Activated T-helper 1 cell treated with anti-CD3 and anti-CD28 coated beads, Interleukin-2, amount 50 U/mL, for 16 hours (primary cell): ENCODE data around the gene CD300LF.

Experiments
- DNase-seq, 2 donors: peaks; one replicate each; pipeline ENCODE4 v3.0.0-alpha.2; 2020; ENCODE audit warnings: low read depth in 1 of 2, low spot score in 1 of 2

CD300LF gene

GRCh38 chr17:74730491-74731346 is 18.0 kb upstream of the CD300LF start:
- no peak for DNase-seq

- DNase-seq: no peak
Measured at GRCh38 chr17:74729866-74730265, 17.1 kb upstream of the CD300LF start.

DNA sequence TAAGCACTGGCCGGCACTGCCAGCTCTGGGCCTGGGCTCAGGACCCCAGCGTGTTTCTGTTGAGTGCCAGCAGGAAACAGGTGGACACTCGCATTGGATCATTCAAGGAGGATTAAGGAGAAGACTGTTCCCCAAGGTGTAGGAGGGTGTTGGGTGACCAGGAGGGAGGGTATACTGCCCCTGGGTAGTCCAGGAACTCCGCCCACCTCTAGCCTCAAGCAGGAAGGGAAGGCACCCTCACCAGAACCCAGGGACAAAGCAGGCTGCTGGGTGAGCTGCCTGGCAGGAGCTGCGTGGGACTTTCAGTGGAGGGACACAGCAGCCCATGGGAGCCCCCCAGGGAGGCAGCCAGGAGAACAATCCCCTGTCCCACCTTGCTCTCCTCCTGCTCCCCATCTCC is 16.6 kb upstream of the CD300LF start:
- DNase-seq: no peak

DNA sequence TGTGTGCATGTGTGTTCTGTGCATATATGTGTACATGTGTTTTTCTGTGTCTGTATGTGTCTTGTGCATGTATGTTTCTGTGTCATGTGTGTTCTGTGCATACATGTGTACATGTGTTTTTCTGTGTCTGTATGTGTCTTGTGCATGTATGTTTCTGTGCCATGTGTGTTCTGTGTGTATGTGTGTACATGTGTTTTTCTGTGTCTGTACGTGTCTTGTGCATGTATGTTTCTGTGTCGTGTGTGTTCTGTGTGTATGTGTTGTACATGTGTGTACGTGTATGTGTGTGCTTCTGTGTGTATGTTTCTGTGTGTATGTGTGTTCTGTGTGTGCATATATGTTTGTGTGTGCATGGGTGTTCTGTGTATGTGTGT is 16.0 kb upstream of the CD300LF start:
- DNase-seq: no peak

DNA sequence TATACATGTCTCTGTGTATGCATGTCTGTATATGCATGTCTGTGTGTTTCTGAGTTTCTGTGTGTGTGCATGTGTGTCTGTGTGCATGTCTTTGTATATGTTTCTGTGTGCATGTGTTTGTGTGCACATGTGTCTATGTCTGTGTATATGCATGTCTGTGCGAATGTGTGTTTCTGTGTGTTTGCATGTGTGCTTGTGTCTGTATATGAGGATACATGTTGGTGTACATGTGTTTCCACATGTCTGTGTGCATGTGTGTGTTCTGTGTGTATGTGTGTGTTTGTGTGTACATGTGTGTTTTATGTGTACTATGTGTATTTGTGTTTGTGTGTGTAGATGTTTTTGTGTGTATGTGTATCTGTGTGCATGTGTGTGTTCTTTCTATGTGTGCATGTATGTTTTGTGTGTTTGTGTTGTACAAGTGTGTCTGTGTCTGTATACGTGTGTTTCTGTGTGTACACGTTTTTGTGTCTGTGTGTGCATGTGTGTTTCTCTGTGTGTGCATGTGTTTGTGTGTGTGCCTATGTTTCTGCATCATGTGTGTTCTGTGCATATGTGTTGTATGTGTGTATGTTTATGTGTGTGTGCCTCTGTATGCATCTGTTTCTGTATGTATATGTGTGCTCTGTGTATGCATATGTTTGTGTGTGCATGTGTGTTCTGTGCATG is 15.4 kb upstream of the CD300LF start:
- DNase-seq: no peak

GRCh38 chr17:74725111-74725510 is 12.4 kb upstream of the CD300LF start:
- DNase-seq: no peak

DNA sequence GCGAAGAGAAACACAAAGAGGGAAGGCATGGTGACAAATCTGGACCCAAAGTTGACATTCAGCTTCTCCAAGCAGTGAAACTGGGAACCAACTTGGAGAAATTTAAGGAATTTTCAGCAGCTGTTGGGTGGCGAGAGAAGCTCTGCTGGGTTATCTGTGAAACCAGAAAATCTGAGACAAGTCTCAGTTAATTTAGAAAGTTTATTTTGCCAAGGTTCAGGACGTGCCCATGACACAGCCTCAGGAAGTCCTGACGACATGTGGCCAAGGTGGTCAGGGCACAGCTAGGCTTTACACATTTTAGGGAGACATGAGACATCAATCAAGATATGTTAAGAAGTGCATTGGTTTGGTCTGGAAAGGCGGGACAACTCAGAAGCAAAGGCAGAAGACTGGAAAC is 11.2 kb upstream of the CD300LF start:
- DNase-seq: no peak

DNA sequence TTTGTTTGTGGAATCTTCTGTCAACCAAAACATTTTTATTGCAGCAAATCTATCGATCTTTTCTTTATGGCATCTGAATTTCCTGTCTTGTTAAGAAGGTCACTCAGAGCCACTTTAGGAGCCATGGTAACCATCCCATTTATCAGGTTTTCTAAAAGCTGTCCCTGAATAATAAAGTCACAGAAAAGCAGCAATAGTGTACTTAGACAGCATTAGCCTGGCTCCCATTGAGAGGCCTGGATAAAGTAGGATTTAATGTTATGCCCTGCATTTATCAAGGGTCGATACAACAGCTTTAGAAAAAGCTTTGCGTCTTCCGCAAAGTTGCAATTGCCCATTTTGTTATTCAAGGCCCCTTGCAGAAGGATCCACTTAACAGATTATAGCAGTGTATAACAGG is 10.1 kb upstream of the CD300LF start:
- DNase-seq: no peak

DNA sequence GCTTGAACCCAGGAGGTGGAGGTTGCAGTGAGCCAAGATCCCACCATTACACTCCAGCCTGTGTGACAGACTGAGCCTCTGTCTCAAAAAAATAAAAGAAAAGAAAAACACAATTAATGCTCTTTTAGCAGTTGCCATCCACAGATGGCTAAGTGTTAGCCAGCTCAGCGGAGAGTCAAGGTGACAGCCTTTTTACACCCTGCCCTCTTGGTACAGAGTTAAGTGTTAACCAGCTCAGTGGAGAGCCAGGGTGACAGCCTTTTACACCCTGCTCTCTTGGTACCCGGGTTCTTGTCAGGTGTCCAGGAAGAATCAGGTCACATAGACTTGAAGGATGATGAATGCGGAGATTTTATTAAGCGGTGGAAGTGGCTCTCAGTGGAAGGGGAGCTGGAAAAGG is 7.8 kb upstream of the CD300LF start:
- no peak for DNase-seq

DNA sequence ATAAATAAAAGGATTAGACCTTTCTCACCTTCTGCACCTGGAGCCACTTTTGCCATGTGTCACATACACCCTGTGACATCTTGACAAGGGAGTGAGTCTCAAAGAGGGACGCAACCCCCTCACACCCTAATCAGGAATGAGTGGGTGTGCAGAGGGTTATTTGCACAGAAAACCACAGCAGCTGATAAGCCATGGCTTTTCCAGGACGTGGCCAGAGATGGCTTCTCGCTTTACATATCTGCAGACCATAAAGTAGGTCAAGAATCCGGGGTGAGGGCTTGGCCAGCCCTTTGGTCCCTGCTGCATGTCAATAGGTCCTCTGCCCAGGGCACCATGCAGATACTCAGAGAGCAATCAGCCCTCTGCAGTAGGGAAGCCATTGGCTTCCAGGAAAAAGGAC is 2.4 kb upstream of the CD300LF start:
- DNase-seq: no peak

DNA sequence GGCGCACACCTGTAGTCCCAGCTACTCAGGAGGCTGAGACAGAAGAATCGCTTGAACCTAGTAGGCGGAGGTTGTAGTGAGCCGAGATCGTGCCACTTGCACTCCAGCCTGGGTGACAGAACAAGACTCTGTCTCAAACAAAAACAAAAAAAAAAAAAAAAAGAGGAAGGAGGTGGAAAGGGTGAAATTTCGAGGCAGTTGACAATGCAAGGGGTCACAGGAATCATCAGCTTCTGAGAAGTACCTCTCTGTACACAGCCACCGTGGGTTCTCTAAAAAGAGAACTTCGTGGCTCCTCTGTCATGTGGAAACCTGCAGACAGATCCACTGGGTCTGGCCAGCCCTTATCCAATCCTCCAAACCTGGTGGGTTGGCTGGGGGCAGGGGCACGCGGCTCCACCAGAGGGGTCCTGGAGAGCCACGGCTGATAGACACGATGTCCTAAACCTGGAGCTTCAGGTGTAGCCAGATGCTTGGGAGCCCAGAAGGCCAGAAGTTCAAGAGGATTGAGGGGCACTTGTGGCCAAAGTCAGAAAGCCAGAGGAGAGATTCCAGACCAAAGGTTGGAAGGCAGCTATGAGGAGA is 540 bp upstream of the CD300LF start:
- no peak for DNase-seq

- no peak for DNase-seq
Measured at GRCh38 chr17:74712301-74712700, 422 bp downstream of the CD300LF start.

DNA sequence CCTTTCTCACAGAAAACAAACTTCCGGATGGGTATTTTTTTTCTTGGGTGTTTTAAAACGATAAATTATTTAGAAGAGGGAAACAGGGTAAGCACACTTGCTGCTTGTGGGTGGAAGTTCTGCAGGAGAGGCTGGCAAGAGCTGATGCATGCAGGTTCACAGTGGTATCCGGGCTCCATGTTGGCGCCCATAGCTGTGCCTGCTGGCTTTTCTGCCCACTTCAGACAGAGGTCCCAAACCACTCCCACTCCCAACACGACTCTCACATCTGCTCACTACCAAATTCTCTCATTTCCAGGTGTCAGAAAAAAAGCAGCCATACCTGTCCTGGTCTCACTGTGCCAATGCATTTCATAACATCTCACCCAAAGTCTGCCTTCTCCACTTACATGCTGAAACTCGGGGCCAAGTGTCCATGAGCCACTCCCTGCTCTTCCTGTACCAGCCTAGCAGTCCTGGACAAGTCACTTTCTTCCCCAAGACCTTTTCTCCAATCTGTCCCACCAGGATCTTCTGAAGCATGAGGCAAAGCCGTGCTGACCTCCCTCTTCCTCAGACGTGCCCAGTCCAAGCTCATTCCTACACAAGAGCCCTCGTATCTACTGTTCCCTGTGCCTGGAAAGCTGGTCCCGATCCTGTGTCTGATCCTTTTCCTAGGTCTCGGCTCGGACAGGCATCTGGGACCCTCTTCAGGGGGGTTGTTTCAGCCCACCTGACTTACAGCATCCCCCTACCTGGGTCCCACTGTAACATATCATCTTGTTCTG is 1.5 kb downstream of the CD300LF start:
- no peak for DNase-seq

DNA sequence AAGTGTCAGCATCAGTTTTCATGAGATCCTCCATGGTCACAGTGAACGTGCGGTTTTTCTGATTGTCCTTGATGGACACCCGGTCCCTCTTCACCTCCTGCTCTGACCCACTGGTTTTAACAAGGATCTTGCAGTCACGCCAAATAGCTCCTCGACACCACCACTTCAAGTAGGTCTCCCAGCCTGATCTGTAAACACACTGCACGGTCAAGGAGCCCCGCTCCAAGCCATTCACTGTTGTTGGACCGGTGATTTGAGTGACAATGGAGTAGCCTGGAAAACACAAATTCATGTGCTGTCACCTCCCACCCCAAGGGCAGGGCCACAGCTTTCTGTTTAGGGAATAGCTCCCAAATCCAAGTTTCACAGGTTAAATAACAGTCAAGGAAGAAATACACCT is 8.2 kb downstream of the CD300LF start:
- DNase-seq: no peak

DNA sequence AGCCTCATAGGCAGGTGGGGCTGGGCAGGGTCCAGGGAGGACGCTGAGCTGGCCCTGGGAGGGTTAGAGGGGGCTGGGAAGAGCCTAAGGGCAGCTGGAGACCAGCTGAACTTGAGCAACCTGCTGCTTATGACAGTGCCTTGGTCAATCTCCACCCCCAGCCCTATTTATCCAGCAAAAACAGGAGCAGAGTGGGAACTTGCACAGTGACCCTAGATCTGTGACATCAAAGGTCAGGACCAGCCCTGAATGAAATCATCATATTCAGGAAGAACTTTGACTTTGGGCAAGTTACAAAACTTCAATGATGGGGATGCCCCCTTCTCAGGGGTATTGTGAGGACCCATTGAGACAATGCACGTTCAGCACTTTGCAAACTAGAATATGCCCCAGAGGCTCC is 9.4 kb downstream of the CD300LF start:
- no peak for DNase-seq

DNA sequence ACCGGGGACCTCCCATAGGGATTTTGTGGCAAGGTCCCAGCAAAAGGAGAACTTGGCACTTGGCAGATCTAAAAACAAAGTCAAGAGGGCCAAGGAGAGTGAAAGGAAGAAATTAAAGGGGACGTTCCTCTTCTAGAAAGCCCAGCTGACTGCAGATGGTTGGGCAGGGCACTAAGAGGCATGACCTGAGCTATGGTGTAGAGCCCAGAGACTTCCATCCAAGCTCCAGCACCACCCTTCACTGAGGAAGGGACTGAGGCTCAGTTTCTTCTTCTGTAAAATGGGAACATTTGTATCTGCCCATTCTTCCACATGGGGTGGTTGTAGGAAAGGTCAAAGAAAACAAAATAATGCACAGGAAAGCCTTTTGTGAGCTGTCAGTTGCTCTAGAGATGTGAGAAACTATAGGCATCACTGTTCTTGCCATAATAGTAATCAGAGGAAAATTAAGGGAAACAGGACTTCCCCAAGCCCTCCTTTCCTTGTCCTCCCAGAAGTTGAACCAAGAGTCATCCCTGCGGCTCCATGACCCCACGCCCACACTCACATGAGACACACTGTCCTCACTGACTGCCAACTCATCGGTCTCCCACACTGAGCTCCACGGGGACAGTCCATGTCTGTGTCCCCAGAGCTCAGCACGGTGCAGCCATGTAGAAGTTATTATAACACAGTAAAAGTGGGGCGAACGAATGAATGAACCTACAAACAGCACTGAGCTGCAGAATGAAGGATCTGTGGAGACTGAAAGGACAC is 10.4 kb downstream of the CD300LF start:
- no peak for DNase-seq

GRCh38 chr17:74699236-74699635 is 13.5 kb downstream of the CD300LF start:
- DNase-seq: no peak

DNA sequence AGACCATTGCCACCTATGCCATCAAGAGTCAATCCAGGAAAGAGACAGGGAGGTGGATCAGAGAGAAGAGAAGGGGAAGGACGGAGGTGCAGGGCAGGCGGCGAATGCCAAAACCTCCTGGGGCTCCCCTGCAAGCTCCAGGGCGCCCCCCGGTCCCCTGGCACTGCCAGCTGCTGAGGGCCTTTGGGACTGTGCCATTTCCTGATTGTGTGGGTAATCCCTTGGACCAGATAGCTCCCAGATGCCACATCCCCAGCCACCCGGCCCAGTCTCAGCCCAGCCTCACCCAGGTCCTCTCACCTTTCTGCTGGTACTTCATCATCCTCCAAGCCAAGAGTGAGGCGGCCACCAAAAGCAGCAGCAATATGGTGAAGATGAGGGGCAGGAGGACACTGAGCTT is 14.7 kb downstream of the CD300LF start:
- no peak for DNase-seq

DNA sequence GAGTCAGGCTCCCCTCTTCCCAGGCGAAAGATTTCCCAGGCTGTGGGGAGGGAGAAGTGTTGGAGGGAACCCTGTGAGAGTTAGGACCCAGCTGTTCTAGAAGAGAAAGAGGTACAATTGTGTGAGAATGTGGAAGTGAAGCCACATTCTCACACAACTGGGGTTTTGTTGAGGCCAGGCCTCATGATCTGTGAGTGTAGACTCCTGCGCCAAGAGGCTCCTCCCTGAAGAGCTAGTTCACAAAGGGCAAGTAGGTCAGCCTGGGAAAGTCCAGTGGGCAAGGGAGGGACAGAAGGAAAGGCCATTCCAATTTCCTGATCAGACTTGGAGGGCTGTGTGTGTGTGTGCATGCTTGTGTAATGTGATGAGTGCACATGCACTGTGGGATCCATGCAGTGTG is 15.2 kb downstream of the CD300LF start:
- no peak for DNase-seq

DNA sequence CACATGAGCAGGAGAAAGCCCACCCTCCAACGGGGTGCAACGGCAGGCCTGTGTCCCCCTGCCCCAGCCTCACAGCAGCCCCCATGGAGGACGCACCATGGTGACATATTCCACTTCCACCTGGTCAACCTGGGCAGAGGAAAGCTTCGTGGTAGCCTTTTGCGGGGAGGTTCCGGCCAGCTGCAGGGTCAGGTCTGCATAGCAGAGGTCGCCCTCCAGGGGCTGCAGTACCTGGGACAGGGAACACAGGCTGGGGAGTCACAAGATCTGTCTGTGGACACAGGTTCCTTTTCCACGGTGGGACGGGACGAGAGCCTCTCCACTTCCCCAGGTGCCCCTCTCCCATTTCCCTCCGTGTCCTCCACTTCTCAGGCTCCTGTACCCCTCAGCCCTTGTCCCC is 17.1 kb downstream of the CD300LF start:
- DNase-seq: no peak

- DNase-seq: no peak
Measured at GRCh38 chr17:74694081-74694480, 18.6 kb downstream of the CD300LF start.
